ENCODE results near the gene FAM131B.

GRCh38 chr7:143396625-143397556 is 34.4 kb upstream of the FAM131B start:
- TF ChIP-seq CTCF (IDR thresholded peaks at IDR 0.05) (no peak), POLR2A (IDR thresholded peaks at IDR 0.05) (no peak)

Data from heart left ventricle (tissue), 13 donors.